Left ventricle myocardium inferior (tissue), 1 donor: ENCODE results near the gene BAIAP2L2. TPM values are rescaled to one million over a fixed set of nuclear protein-coding genes. Genes with fewer than 3 reads are reported as not detected.

ENCODE experiments used
- DNase-seq: peaks from one replicate; pipeline ENCODE4 v3.0.0-alpha.2; 2020
- H3K27ac ChIP-seq: fragments of 200-600 bp; replicated peaks from 2 replicates; pipeline ENCODE4 v1.8.0; 2021
- H3K27me3 ChIP-seq: fragments of 200-600 bp; 2 replicates; pipeline ENCODE4 v1.8.0; 2021; ENCODE audit warnings: low read depth
- H3K36me3 ChIP-seq: fragments of 200-600 bp; 2 replicates; pipeline ENCODE4 v1.8.0; 2021
- H3K4me1 ChIP-seq: fragments of 200-600 bp; 2 replicates; pipeline ENCODE4 v1.8.0; 2021
- H3K4me3 ChIP-seq: fragments of 200-600 bp; 2 replicates; pipeline ENCODE4 v1.8.0; 2021; ENCODE audit warnings: mild to moderate bottlenecking, moderate library complexity
- H3K9me3 ChIP-seq: fragments of 200-600 bp; replicated peaks from 2 replicates; pipeline ENCODE4 v1.8.0; 2021
- intact Hi-C: fragments of 100-400 bp; cut with micrococcal nuclease; formaldehyde crosslinking; loops from one replicate; pipeline ENCODE4 v1.11.0; 2022
- total RNA-seq: library from RNA; stranded (reverse); fragmentation: NEBNext Ultra II Directional; extraction: Animal tissue kit (Norgen Biotek cat#: 25700); gene quantifications from one replicate; pipeline ENCODE4 v1.2.1, GENCODE V29; 2021
- TF ChIP-seq, protein P1 (sequence below): fragments of 200-600 bp; IDR thresholded peaks from 2 replicates; pipeline ENCODE4 v1.8.0; 2021; ENCODE audit warnings: antibody characterized with exemption, mild to moderate bottlenecking, borderline replicate concordance
- donor health status: DM: no; HTN: yes; CAD: no; lungs with severe emphysema.

Gene BAIAP2L2
- total RNA-seq, 1 donor from 2014 or later, result 0.16 TPM

DNA sequence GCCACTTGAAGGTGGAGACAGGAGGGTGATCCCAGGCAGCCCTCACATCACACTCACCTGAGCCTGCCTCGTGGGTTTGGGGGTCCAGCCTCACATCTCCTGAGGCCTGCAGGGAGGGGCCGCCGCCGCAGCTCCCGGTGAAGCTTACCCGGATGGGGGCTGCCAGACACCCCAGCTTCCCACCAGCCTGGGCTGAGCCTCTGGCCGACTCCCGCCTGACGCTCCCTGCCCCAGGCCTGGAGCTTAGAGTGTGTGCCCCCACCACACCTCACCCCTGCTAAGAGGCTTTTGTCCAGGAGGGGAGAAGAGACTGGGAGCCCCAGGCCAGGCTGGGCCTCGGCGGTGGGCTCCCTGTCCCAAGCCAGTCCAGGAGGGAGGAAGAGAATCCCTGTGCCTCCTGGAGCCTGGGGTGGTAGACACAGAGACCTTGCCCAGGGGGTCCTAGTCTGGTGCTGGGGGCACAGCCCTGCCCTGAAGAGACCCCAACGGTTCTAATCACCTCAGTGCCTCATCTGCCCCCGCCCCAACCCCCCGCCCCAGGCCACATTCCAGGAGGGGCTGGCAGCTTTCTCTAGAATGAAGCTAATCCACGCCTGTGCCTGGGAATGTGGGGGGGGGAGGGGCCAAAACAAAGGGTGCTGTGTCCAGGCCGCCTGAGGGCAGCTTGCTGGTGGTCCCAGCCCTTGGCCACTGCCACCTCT is 26.4 kb downstream of the BAIAP2L2 start, which contains the start of gene SLC16A8:
TSS of gene SLC16A8 (minus strand) at position 254 of the 701 bp plus-strand sequence. CDS start 1,311 bp downstream, outside the sequence.
- peaks cover 26% of the 10 kb centered on the region for H3K4me1 ChIP-seq
- no peaks in the 10 kb centered on the region for H3K9me3 ChIP-seq
- intact Hi-C loops, result no loop called here
- no peak within 1 kb of the TSS for H3K4me3 ChIP-seq
- no peak for DNase-seq
- H3K36me3 ChIP-seq, result no peaks in the 10 kb centered on the region
- H3K27ac ChIP-seq, result no peak within 1 kb of the TSS
- peaks cover 31% of the 10 kb centered on the region for H3K27me3 ChIP-seq
- TF ChIP-seq, protein P1, sequence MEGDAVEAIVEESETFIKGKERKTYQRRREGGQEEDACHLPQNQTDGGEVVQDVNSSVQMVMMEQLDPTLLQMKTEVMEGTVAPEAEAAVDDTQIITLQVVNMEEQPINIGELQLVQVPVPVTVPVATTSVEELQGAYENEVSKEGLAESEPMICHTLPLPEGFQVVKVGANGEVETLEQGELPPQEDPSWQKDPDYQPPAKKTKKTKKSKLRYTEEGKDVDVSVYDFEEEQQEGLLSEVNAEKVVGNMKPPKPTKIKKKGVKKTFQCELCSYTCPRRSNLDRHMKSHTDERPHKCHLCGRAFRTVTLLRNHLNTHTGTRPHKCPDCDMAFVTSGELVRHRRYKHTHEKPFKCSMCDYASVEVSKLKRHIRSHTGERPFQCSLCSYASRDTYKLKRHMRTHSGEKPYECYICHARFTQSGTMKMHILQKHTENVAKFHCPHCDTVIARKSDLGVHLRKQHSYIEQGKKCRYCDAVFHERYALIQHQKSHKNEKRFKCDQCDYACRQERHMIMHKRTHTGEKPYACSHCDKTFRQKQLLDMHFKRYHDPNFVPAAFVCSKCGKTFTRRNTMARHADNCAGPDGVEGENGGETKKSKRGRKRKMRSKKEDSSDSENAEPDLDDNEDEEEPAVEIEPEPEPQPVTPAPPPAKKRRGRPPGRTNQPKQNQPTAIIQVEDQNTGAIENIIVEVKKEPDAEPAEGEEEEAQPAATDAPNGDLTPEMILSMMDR, result no peak

DNA sequence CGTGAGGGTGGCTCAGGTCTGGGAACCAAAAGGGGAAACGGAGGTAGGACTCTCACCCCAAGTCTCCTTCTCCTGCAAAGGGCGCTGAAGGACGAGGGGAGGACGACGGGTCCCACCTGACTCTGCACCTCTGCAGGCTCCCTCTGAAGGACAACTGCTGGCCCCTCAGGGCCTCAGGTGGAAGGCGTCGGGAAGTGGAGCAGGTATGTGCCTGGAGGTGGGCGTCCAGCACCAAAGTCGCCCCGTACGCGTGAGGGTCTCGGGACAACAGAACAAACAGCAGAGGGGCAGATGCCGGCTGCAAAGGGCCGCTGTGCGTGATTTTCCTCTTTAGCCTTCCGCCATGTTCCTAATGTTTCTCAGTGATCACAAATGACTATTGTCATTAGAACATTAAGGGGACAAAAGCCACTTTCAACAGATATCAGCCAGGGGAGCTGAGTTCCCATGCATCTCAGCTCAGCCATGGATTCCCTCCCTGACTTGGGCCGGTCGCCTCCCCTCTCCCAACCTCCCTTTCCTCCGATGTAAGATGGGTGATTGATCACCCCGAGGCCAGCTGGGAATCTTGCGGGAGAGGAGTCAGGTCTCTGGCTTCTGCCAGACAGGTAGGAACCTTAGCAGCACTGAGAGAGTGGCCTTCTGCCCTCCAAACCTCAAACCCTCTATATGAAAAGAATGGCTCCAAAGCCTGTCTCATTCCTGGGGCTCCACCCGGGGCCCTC is 27.3 kb downstream of the BAIAP2L2 start:
- Histone ChIP-seq H3K4me1 (peaks cover 21% of the 10 kb centered on the region), H3K36me3 (no peaks in the 10 kb centered on the region), H3K27me3 (peaks cover 22% of the 10 kb centered on the region), H3K4me3 (peak overlapping the region; percentile 65), H3K9me3 (no peaks in the 10 kb centered on the region), H3K27ac (no peak overlapping the region)
- TF ChIP-seq, protein P1, result no peak
- DNase-seq, result no peak
- intact Hi-C loops, result no loop called here

- H3K4me1 ChIP-seq, result peaks cover 21% of the 10 kb centered on the region
These were observed 28.3 kb downstream of the BAIAP2L2 start for GRCh38 chr22:38081941-38082828.

DNA sequence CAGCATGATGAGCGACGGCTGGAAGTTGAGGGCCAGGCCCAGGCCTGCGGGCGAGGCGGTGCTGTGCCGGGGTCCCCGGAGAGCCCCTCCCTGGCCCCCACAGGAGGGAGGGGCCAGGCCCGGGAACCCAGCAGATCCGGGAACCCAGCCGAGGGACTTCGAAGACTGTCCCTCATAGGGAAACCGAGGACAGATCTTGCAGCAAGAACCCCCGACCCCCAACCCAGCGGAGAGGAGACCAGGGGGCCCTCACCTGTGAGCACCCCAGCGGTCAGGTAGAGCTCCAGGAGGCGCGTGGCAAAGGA is 28.9 kb downstream of the BAIAP2L2 start:
- TF ChIP-seq, protein P1, result no peak
- H3K27ac ChIP-seq, result no peak overlapping the region
- intact Hi-C loops, result no loop called here
- H3K4me3 ChIP-seq, result peak overlapping the region; percentile 65
- DNase-seq, result no peak
- H3K36me3 ChIP-seq, result no peaks in the 10 kb centered on the region
- H3K9me3 ChIP-seq, result no peaks in the 10 kb centered on the region
- H3K4me1 ChIP-seq, result peaks cover 21% of the 10 kb centered on the region
- peaks cover 18% of the 10 kb centered on the region for H3K27me3 ChIP-seq

More at GRCh38 chr22:38081941-38082828, 28.3 kb downstream of the BAIAP2L2 start:
- H3K27me3 ChIP-seq, result peaks cover 18% of the 10 kb centered on the region
- H3K4me3 ChIP-seq, result peak overlapping the region; percentile 65
- DNase-seq, result no peak
- H3K27ac ChIP-seq, result no peak overlapping the region
- intact Hi-C loops, result no loop called here
- H3K9me3 ChIP-seq, result no peaks in the 10 kb centered on the region
- TF ChIP-seq, protein P1, result no peak
- H3K36me3 ChIP-seq, result no peaks in the 10 kb centered on the region
